ENCODE measurements around the gene PEPD.

The PEPD gene

DNA sequence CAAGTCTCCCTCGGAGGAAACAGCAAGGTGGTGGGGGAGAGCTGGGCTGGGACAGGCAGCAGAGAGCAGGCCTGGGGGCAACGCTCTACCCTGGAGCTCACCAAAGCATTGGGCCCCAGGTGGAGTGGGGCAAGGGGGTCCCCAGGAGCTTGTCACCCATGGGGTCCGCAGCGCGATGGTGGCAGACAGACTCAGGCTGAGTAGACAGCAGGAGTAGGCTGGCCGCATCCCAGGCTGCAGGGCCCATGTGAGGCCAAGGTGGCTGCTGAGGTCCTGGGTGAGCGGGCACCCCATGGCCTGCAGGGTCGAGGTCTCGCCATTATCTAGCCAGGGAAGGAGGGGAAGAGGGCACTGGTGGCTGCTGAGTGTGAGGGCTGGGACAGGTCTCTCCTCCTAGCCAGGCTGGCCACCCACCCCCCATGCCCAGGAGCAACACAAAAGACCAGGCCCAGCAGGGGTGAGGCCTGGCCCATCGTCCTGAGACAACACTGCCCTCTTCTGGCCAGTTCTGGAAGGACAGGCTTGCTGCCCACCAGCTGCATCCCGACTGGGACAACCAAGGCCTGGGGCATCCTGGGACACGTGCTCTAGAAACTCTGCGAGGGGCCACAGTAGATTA lies 115.0 kb downstream of the PEPD start:
- peak; percentile 67 for ATAC-seq
- H3K27ac Mint-ChIP-seq = no peak overlapping the region
- H3K27me3 Mint-ChIP-seq = no peaks in the 10 kb centered on the region

DNA sequence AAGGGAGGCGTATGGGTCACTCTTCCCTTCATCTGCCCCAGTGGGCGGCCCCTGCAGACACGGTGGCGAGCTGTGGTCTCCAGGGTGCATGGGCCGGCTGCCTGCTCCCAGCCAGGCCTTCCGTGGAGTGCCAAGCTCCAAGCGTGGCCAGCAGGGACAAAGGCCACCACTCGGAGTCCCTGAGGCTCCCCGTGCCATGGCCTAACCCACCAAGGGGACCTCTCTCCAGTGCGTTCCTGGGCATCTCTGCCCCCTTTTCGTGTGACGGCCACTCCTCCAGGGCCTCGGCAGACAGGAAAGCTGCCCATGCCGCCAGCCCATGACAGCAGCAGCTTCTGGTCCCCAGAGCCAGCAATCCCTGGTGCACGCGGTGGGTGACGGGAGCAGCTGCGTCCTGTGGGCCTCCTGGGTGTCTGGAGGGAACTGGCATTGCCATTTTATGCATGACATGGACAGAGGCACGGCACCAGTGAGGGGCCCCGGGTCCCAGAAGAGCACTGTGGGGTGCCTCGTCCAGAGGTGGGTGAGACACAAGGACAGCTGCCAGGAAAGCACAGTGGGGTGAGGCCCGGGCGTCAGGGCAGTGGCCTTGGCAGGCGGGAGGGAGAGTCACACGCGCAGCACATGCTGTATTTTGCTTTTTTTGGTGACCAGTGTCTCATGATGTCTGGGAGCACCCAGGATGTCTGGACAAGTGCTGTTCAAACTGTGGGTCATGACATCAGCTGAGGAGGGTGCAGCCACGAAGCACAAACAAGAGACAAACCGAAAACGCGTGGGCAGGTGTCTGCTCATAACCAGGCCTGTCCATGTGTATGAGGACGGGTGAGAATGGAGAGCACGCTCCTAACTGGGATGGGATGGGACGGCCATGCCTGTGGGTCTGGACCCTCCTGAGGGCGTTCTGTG lies 115.8 kb downstream of the PEPD start:
- ATAC-seq = no peak
- no peaks in the 10 kb centered on the region for H3K4me1 Mint-ChIP-seq
- peak overlapping the region in 1 of 2 donors; percentile 74 for H3K27ac Mint-ChIP-seq
- H3K4me3 Mint-ChIP-seq = no peak overlapping the region
- H3K27me3 Mint-ChIP-seq = no peaks in the 10 kb centered on the region
- DNase-seq = no peak
- no peaks in the 10 kb centered on the region for H3K9me3 Mint-ChIP-seq

More for the DNA sequence above, 115.0 kb downstream of the PEPD start:
- H3K9me3 Mint-ChIP-seq = no peaks in the 10 kb centered on the region
- no peak overlapping the region for H3K4me3 Mint-ChIP-seq
- no peaks in the 10 kb centered on the region for H3K4me1 Mint-ChIP-seq
- DNase-seq = peak; percentile 71 to 73

DNA sequence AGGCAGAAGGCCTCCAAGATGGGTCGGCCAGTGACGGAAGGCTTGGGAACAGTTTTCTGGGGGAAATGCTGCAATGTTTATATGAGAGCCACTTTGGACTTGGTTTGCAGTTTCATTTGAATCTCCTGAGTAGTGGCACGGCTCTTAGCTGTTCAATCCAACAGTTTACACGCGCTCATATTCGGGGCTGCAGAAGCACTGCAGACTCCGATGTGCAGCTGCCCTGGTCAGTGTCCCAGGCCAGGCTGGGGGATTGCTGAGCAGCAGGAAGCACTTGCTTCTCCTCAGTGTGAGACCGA lies 116.4 kb downstream of the PEPD start:
- H3K4me3 Mint-ChIP-seq = no peak overlapping the region
- H3K27ac Mint-ChIP-seq = no peak overlapping the region
- ATAC-seq (no peak), DNase-seq (no peak)
- H3K9me3 Mint-ChIP-seq = no peaks in the 10 kb centered on the region
- H3K27me3 Mint-ChIP-seq = no peaks in the 10 kb centered on the region
- H3K4me1 Mint-ChIP-seq = no peaks in the 10 kb centered on the region

DNA sequence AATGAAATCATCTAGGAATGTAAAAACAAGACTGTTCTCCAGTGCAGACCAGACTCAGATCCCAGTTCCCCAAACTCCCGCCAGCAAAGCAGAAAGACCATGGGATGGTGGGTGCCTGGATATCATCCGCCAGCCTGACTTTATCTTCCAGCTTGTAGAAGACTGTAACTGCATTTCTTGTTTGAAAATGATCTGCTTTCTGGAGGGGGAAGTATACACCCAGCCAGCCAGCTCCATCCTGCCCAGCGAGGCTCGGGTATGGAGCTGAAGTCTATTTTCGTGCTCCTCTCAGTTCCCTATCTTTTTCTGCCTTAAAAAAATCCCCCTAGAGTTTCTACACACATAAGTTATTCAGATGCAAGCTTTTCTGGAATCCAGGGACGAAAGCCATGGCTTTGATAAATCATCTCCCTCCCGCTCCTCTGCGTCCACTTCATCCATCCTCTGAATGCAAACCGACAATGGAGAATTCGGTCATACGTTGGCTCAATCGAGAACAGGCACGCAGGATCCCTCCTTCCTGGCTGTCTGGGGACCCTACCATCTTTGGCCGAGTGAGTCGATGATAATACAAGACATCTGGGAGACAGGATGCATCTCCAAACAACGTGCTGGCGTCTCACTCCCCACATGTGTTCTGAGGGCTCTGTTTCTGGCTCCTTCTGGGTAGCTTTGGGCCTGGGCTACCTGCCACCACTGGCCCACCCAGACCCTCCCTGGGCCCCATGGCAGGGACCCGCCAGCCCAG lies 116.9 kb downstream of the PEPD start:
- H3K27ac Mint-ChIP-seq = peak overlapping the region in 1 of 2 donors; percentile 42

DNA sequence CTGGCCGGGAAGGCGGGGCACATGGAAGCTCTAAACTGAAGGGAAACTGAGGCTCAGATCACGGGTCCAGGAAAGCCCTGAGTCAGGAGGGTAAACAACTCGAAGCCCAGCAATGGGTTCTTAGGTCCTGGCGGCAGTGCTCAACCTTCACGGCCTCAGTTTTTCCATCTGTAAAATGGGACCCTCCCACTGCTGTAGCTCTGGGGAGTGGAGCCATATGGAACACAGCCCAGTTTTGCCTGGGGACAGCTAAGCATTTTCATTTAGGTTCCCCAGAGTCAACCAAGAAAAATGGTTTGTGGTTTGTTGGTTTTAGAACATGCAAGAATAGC lies 117.7 kb downstream of the PEPD start:
- ATAC-seq (no peak), DNase-seq (no peak)
- Mint-ChIP-seq H3K4me1 (no peaks in the 10 kb centered on the region), H3K9me3 (no peaks in the 10 kb centered on the region), H3K27me3 (no peaks in the 10 kb centered on the region), H3K4me3 (no peak overlapping the region), H3K27ac (no peak overlapping the region)

More for the DNA sequence above, 116.9 kb downstream of the PEPD start:
- no peaks in the 10 kb centered on the region for H3K27me3 Mint-ChIP-seq
- H3K9me3 Mint-ChIP-seq = no peaks in the 10 kb centered on the region
- no peak overlapping the region for H3K4me3 Mint-ChIP-seq
- H3K4me1 Mint-ChIP-seq = no peaks in the 10 kb centered on the region
- ATAC-seq (no peak), DNase-seq (no peak)

DNA sequence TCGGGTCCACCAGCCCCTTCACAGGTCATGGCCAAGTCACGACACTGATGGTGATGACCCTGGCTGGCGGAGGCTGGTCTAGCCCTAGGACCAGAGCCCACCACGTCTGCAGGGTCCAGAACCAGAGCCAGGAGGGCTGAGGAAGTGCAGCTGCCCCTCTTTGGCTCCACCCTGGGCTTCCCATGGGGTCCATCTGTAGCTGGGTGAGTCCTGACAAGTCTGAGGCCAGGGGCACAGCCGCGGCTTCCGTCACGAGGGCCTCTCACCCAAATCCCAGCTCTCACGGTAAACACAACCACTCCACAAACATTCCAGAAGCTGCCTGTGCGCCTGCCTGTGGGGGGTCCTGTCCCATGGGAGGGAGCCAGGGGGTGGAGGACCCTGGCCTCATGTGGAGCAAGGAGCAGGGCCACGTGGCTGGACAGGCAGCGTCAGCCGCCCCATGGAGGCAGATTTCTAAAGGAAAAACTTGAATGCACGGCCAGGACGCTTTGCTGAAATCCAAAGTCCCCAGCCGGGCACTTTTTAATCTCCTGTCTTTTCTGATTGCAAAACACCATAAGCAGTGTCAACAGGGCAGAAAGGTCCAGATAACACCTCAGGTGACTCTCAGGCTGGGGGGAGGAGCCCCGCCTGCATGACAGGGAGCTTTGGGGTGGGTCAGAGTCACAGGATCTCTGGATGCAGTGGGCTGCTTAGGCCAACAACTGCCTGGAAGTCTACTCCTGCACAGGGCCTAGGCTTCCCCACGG lies 118.2 kb downstream of the PEPD start:
- H3K9me3 Mint-ChIP-seq = no peaks in the 10 kb centered on the region
- no peak overlapping the region for H3K4me3 Mint-ChIP-seq
- H3K4me1 Mint-ChIP-seq = no peaks in the 10 kb centered on the region
- no peaks in the 10 kb centered on the region for H3K27me3 Mint-ChIP-seq
- DNase-seq = no peak
- no peak for ATAC-seq
- H3K27ac Mint-ChIP-seq = no peak overlapping the region

DNA sequence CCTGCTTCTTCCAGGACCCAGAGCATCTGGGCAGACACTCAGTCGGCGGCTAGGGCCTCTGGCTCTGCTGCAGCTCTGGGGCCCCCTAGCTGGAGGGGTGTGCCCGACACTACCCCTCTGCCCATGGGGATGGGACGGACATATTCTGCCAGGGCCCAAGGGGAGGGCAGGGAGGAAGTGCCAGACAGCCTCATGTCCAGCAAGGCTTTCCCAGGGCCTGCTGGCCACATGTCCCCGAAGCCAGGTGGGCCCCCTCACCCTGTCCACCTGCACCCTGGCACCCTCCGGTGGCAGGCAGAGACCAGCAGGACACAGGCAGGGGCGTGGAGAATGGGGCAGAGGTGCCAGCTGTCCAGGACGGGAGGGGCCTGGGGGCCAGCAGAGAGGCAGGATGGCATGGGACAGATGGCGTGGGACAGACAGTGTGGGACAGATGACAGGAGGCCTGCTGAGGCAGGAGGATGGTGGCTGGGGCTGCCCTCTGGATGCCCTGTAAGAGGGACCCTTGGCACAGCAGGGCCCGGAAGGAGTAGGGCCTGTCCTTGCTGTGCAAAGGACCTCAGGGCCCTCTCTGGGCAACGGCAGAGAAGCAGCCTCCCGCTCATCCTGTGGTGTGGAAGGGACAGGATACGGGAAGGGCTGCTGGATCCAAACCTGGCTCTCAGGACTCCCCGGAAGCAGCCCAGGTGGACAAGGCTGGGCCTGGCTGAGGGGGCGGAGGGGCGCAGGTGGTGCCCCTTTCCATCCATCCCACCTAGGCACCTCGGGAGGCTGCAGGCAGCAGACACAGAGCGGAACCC lies 119.0 kb downstream of the PEPD start:
- no peak for ATAC-seq
- no peaks in the 10 kb centered on the region for H3K27me3 Mint-ChIP-seq
- no peak overlapping the region for H3K4me3 Mint-ChIP-seq
- DNase-seq = no peak
- no peaks in the 10 kb centered on the region for H3K9me3 Mint-ChIP-seq
- H3K4me1 Mint-ChIP-seq = no peaks in the 10 kb centered on the region
- no peak overlapping the region for H3K27ac Mint-ChIP-seq

DNA sequence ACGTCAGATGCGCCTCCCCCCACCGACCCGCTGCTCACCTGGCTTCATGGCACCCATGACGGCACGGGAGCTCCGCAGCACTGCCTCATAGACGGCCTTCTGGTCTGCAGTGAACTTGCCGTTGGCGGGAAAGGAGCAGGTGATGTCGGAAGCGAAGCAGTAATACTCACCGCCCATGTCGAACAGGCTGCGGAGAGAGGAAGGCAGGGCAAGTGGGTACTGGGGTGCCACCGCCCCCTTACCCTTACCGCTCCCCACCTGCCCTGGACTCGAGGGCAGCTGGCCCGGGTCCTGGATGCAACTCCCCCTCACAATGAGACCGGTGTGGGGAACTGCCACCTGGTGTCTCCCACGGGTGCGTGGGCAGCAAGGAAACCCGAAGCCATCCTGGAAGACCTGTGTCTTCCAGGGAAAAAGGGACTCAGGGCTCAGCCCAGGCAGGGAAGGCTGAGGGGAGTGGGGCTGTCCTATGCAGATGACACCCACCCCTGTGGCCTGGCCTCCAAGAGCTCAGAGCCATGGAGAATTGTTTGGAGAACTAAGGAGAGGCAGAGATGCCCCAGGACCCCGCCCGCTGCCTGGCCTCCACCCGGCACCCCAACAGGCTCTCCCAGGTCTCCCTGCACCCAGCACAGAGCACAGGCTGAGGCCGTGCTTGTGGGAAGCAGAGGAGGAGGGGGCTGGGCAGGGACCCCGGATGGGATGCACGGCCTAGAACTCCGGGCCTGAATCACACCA lies 119.7 kb downstream of the PEPD start:
- H3K27ac Mint-ChIP-seq = peak overlapping the region in 1 of 2 donors; percentile 13
- no peaks in the 10 kb centered on the region for H3K9me3 Mint-ChIP-seq
- no peaks in the 10 kb centered on the region for H3K27me3 Mint-ChIP-seq
- no peak overlapping the region for H3K4me3 Mint-ChIP-seq
- H3K4me1 Mint-ChIP-seq = no peaks in the 10 kb centered on the region
- DNase-seq (no peak), ATAC-seq (no peak)

DNA sequence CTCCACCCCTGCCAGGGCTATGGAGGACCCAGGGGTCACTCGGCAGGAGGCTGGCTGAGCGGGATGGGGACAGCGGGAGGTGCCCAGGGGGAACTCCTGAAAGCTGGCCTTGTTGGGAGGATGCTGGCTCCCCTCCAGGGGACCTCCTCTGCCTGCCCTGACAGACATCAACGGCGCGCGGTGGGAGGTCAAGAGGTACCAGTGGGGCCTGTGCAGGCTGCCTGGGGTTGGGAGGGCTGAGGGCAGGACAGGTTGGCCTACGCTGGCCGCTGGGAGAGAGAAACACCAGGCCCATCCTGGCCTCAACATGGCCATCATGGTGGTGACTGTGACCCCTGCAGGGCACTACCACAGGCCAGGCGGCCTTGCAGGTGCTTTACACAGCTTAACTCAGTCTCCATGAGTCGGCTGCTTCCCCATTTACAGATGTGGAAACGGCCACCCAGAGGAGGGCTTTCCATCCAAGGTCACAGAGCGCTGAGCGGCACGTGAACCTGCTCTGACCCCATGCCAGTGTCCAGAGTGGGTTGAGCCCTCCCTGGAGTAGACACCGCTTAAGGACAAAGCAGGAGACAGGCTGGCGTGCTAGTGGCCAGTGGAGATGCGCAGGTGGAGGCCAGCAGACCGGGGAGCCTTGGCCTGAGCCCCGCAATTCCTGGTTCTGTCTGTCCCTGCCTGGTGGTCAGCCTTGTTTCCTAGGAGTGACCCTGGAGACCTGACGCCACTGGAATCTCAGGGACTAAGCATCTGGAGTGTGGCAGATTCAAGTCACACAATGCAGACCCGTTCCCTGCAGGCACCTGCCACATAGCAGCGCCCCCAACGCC lies 120.5 kb downstream of the PEPD start:
- H3K27ac Mint-ChIP-seq = peak overlapping the region in 1 of 2 donors; percentile 44
- H3K9me3 Mint-ChIP-seq = no peaks in the 10 kb centered on the region
- ATAC-seq = no peak
- DNase-seq = no peak
- H3K4me3 Mint-ChIP-seq = no peak overlapping the region
- H3K4me1 Mint-ChIP-seq = no peaks in the 10 kb centered on the region
- H3K27me3 Mint-ChIP-seq = no peaks in the 10 kb centered on the region

DNA sequence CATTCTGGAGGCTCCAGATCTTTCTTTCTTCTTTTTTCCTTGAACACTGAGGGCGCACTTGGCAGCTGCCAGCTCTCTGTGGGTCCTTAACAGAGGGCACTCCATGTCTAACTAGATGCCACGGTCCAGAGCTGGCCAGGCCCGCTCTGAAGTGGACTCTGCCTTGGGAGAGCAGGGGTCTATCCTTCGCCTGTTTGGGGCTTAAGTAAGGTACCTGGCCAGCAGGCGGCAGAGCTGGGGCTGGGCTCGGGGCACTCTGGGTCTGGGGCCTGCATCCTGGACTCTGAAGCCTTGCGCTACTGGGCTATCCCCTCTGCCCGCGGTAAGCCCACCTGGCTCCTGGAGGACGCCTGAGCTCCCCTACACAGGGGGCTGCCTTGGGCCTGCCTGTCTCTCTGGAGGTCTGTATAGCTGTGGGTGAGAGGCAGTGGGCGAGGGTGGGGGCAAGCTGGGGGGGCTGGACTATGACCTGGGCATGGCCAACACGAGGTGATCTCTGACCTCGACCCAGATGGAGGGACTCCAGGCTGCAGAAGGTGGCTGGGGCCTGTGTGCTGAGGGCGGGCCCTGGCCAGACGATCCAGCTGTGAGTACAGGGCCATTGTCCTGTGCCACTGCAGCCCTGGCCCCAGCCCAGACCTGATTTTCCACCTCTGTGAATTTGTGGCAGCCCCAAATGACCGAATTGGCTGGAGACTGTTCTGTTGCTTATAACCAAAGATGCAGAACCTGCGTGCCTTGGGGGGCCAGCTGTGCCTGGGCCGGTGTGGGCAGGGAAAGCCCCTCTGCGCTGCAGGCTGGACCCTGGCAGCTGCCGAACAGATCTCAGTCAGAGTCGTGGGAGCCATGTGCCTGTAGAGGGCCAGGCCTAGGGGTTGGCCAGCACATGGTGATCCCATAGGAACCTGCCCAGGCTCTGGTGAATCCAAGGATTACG lies 121.6 kb downstream of the PEPD start:
- Mint-ChIP-seq H3K4me1 (no peaks in the 10 kb centered on the region), H3K9me3 (no peaks in the 10 kb centered on the region), H3K4me3 (no peak overlapping the region), H3K27ac (no peak overlapping the region), H3K27me3 (no peaks in the 10 kb centered on the region)
- ATAC-seq (no peak), DNase-seq (no peak)

DNA sequence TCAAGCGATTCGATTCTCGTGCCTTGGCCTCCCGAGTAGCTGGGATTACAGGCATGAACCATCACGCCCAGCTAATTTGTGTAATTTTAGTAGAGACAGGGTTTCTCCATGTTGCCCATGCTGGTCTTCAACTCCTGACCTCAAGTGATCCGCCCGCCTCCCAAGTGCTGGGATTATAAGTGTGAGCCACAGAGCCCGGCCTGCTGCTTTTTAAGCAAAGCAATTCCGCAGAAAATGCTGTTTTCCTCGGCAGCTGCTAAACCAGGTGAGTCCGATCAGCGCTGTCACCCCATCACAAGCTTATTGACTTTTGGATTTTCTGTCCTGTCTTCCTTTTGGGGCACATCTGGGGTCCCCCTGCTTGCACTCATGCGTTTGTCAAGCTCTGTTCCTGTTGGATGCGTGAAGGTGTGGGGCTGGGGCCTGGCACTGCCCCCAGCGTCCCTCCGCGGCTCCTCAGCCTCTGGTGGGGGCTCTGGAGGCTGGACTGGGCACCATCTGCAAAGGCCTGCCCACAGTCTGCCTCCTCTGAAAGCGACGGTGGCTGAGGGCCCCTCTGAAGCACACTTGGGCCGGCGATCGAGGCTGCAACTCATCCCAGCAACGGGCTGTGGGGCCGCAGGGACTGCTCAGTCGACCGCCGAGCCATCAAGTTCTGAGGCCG lies 122.4 kb downstream of the PEPD start:
- Mint-ChIP-seq H3K27me3 (no peaks in the 10 kb centered on the region), H3K27ac (no peak overlapping the region), H3K9me3 (no peaks in the 10 kb centered on the region), H3K4me3 (no peak overlapping the region), H3K4me1 (no peaks in the 10 kb centered on the region)
- DNase-seq (no peak), ATAC-seq (no peak)

DNA sequence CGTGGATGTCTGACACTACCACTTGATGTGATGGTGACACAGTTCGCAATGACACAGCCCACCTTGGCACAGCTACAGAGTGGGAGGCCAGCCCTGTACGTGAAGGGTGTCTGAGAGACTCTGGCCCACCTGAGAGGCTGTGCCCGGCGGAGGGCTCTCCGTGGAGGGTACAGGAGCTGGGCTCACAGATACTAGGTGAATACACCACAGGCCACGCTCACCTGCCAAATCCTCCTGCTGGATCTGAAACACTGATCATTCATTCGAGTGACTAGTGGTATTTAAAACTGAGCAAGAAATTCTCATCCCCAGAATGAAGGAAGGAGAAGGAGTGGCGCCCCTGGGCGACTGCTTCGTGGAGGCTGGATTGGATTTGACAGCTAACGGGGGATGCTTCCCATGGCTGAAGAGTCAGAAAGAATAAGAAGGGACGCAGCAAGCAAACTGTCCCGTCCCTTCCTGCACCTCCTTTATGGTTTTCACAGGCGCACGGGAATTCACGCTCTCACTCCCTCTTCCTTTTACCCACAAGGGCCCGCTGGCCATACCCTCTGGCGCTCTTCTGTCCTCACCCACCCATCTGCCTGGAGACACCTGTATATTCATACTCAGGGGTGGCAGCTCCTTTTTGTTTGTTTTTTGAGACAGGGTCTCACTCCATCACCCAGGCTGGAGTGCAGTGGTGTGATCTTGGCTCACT lies 123.1 kb downstream of the PEPD start:
- Mint-ChIP-seq H3K4me3 (no peak overlapping the region), H3K27me3 (no peaks in the 10 kb centered on the region), H3K27ac (no peak overlapping the region), H3K4me1 (no peaks in the 10 kb centered on the region), H3K9me3 (no peaks in the 10 kb centered on the region)
- DNase-seq = no peak
- no peak for ATAC-seq

Data from stimulated activated naive CD8-positive, alpha-beta T cell treated with anti-CD3 and anti-CD28 coated beads, Interleukin-15, amount 100 ng/mL, for 72 hours (primary cell).